Muscle layer of duodenum (tissue), 2 donors: ENCODE measurements around the gene CROT.

Source experiments
- H3K27ac ChIP-seq: one replicate; pipeline ENCODE4 v1.7.0; 2013; ENCODE audit warnings: mild to moderate bottlenecking, low read length
- H3K27me3 ChIP-seq: one replicate; pipeline ENCODE4 v1.7.0; 2013; ENCODE audit warnings: low read depth, mild to moderate bottlenecking, control low read depth, low read length
- H3K36me3 ChIP-seq, 2 donors: one replicate each; pipeline ENCODE4 v1.7.0; 2013; ENCODE audit warnings: low read length in 2 of 2, control low read depth in 1 of 2, mild to moderate bottlenecking in 1 of 2; ENCODE audit not compliant: insufficient read depth in 2 of 2, control insufficient read depth in 1 of 2
- H3K4me1 ChIP-seq, 2 donors: one replicate each; pipeline ENCODE4 v1.7.0; 2013; ENCODE audit warnings: low read length in 2 of 2, mild to moderate bottlenecking in 2 of 2, control low read depth in 1 of 2, moderate library complexity in 1 of 2; ENCODE audit not compliant: insufficient read depth in 2 of 2, control insufficient read depth in 1 of 2
- H3K4me3 ChIP-seq, 2 donors: one replicate each; pipeline ENCODE4 v1.7.0; 2013; ENCODE audit warnings: low read length in 2 of 2, low read depth in 1 of 2, mild to moderate bottlenecking in 1 of 2
- H3K9me3 ChIP-seq, 2 donors: one replicate each; pipeline ENCODE4 v1.7.0; 2013; ENCODE audit warnings: low read length in 2 of 2, control low read depth in 1 of 2, mild to moderate bottlenecking in 1 of 2; ENCODE audit not compliant: control insufficient read depth in 1 of 2
- donor health status: healthy.

The CROT gene

GRCh38 chr7:87375662-87376435, 30.4 kb downstream of the CROT start:
- peaks cover 8 to 18% of the 10 kb centered on the region in 2 donors for H3K36me3 ChIP-seq
- H3K4me1 ChIP-seq, result no peaks in the 10 kb centered on the region

GRCh38 chr7:87380905-87381304, 35.4 kb downstream of the CROT start:
- no peak overlapping the region for H3K4me3 ChIP-seq

More at GRCh38 chr7:87375662-87376435, 30.4 kb downstream of the CROT start:
- H3K27ac ChIP-seq, result no peak overlapping the region
- H3K27me3 ChIP-seq, result no peaks in the 10 kb centered on the region
- no peaks in the 10 kb centered on the region for H3K9me3 ChIP-seq
- H3K4me3 ChIP-seq, result no peak overlapping the region

GRCh38 chr7:87391020-87391701, 45.7 kb downstream of the CROT start:
- no peaks in the 10 kb centered on the region for H3K27me3 ChIP-seq
- H3K4me3 ChIP-seq, result no peak overlapping the region
- peaks cover 16 to 33% of the 10 kb centered on the region in 2 donors for H3K36me3 ChIP-seq
- H3K4me1 ChIP-seq, result no peaks in the 10 kb centered on the region
- H3K27ac ChIP-seq, result no peak overlapping the region
- H3K9me3 ChIP-seq, result no peaks in the 10 kb centered on the region

More at GRCh38 chr7:87380905-87381304, 35.4 kb downstream of the CROT start:
- peaks cover 20 to 54% of the 10 kb centered on the region in 2 donors for H3K36me3 ChIP-seq
- no peaks in the 10 kb centered on the region for H3K27me3 ChIP-seq
- H3K4me1 ChIP-seq, result no peaks in the 10 kb centered on the region
- peaks cover 0 to 2% of the 10 kb centered on the region in 2 donors for H3K9me3 ChIP-seq
- H3K27ac ChIP-seq, result no peak overlapping the region

GRCh38 chr7:87395442-87396020, 50.1 kb downstream of the CROT start:
- Histone ChIP-seq H3K36me3 (peaks cover 12 to 29% of the 10 kb centered on the region in 2 donors), H3K4me1 (no peaks in the 10 kb centered on the region), H3K27me3 (no peaks in the 10 kb centered on the region), H3K27ac (no peak overlapping the region), H3K4me3 (no peak overlapping the region), H3K9me3 (no peaks in the 10 kb centered on the region)

DNA sequence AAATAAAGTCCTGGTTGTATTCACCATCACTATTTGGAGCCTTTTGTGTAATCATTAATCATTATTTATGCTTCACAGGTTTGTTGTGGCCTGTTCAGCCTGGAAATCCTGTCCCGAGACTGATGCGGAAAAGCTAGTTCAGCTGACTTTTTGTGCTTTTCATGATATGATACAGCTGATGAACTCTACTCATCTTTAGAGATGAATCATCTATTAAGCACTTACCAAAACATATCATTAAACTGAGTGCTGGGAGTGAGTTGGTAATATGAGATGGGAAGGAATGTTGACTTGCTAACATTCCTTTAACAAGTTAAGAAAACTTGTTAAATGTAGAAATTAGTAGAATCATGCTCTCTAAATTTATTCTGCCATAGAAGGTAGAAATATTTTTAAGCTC, 53.0 kb downstream of the CROT start:
- H3K27me3 ChIP-seq, result no peaks in the 10 kb centered on the region
- H3K9me3 ChIP-seq, result no peaks in the 10 kb centered on the region
- peaks cover 3 to 12% of the 10 kb centered on the region in 2 donors for H3K36me3 ChIP-seq
- no peak overlapping the region for H3K27ac ChIP-seq
- H3K4me3 ChIP-seq, result no peak overlapping the region
- H3K4me1 ChIP-seq, result no peaks in the 10 kb centered on the region

DNA sequence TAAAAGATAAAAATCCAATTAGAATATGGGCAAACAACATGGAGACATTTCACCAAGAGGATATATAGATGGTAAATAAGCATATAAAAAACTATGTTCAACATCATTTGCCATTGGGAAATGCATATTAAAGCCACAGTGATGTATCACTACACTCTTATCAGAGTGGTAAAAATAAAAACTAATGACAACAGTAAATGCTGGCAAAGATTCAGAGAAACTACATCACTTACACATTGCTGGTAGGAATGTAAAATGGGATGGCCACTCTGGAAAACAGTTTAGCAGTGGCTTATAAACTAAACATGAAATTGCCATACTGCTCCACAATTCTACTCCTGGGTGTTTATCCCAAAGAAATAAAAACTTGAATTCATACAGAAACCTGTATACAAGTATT, 59.2 kb downstream of the CROT start:
- H3K9me3 ChIP-seq, result no peaks in the 10 kb centered on the region
- no peaks in the 10 kb centered on the region for H3K27me3 ChIP-seq
- no peak overlapping the region for H3K4me3 ChIP-seq
- no peaks in the 10 kb centered on the region for H3K36me3 ChIP-seq
- H3K27ac ChIP-seq, result no peak overlapping the region
- H3K4me1 ChIP-seq, result no peaks in the 10 kb centered on the region

DNA sequence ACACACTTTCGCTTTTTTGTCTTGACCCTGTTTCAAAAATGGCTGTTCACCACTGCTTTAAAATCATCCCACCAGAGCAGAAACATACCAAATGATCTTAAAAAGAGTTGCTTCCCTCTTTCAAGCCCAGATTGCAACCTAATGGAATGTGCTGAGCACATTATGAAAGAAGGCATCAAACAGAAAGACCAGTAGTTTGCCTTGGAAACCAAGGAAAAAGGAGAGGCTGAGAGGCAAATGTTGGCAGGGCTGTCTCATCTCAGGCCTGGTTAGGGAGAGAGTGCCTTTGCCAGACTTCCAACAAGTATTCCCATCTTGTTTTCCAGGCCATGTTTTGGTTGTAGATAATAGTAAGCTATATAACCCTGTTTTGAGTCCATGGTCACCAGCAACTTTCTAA, 65.7 kb downstream of the CROT start:
- no peak overlapping the region for H3K4me3 ChIP-seq
- H3K9me3 ChIP-seq, result no peaks in the 10 kb centered on the region
- no peaks in the 10 kb centered on the region for H3K36me3 ChIP-seq
- no peak overlapping the region for H3K27ac ChIP-seq
- H3K4me1 ChIP-seq, result no peaks in the 10 kb centered on the region
- H3K27me3 ChIP-seq, result no peaks in the 10 kb centered on the region

DNA sequence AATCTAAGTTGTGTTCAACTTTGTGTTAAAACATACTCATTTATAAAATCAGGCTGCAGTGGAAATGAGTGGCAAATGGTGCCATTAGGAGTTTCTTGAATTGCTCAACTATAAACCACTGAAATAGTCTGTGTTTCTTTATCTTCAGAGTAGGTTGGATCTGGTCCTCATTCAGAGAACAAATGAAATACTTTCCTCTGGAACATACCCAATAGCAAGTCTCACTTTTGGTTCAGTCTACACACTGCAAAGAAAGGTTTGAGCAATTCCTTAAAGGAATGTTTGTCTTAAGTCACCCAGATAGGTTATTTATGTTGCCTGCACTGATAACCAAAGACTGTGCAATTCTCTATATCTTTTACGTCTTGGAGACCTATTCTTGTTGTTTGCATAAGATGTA, 67.6 kb downstream of the CROT start:
- H3K36me3 ChIP-seq, result no peaks in the 10 kb centered on the region
- H3K9me3 ChIP-seq, result no peaks in the 10 kb centered on the region
- H3K4me1 ChIP-seq, result no peaks in the 10 kb centered on the region
- no peak overlapping the region for H3K4me3 ChIP-seq
- H3K27ac ChIP-seq, result no peak overlapping the region
- H3K27me3 ChIP-seq, result no peaks in the 10 kb centered on the region

DNA sequence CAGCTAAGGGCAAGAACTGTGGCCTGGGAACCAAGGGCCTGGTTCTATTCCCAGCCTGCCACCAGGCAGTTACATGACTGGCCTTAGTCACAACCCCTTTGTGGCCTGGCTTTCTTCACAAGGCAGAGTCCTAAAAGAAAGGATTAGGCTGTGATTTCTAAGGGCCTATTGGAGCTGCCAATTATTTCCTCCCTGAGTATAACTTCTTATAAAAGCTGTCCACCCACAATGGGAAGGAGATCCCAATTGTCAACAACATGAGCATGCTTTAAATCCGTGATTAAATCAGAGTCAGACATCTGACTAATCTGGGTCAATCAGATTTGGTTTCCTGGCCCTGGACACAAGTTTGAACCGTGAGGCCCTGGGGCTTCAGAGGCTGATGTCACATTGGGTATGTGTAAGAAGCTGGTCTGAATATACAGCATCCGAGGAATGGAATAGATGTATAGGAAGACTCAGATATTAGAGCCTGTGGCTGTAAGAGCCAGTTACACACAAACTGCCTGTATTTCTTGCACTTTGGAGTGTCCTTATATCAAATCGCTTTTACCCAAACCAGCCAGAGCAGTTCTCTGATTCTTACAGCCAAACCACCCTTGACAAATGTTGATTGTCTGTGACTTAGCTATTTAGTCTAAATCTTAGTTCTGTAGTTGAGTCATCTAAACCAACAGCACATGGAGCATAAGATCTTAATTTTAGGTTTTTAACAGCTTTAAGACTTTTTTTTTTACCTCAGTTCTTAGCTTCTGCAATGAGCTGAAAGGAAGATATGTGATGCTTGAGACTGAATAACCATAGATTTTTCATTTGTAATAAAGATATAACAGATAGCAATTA, 68.7 kb downstream of the CROT start:
- no peaks in the 10 kb centered on the region for H3K9me3 ChIP-seq

GRCh38 chr7:87414794-87415188, 69.3 kb downstream of the CROT start:
- Histone ChIP-seq H3K9me3 (no peaks in the 10 kb centered on the region), H3K36me3 (no peaks in the 10 kb centered on the region), H3K4me3 (no peak overlapping the region), H3K27ac (no peak overlapping the region), H3K4me1 (no peaks in the 10 kb centered on the region), H3K27me3 (no peaks in the 10 kb centered on the region)

More for the DNA sequence above, 68.7 kb downstream of the CROT start:
- no peaks in the 10 kb centered on the region for H3K36me3 ChIP-seq
- H3K4me3 ChIP-seq, result no peak overlapping the region
- no peaks in the 10 kb centered on the region for H3K27me3 ChIP-seq
- no peak overlapping the region for H3K27ac ChIP-seq
- no peaks in the 10 kb centered on the region for H3K4me1 ChIP-seq
